Measurements from ENCODE around the gene ERBB4. TPM values are rescaled to one million over a fixed set of nuclear protein-coding genes. Genes with fewer than 3 reads are reported as not detected.
A peak's percentile ranks its signal among the peaks of the same experiment; 100 is the strongest.

Gene ERBB4
- total RNA-seq, 1 experiment from 2014 or later: 0.04 TPM

DNA sequence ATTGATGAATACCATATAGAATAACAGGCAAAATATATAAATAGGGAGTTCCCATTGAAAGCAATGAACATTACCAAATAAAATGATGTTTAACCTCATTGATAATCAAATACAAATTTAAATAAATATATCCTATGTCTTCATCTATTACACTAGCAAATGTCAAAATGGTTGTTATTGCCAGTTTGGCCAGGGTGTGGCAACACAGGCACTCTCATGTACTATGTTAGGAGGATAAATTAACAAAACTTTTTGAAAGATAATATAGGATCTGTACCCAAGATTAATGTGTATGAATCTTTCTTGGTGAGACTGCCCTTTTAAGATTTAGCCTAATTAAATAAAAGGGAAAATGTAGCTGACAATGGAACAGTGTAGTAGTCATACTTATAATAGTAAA, 659.3 kb downstream of the ERBB4 start:
- Histone ChIP-seq H4K91ac (ENCODE audit: insufficient read length, low read depth, low read length) (no peak overlapping the region), H2BK5ac (ENCODE audit: insufficient read length, low read length) (no peak overlapping the region), H3K4ac (ENCODE audit: low read depth, low read length) (no peak overlapping the region), H3K9me3 (ENCODE audit: control insufficient read depth, low read depth, low read length) (no peaks in the 10 kb centered on the region), H3K23me2 (ENCODE audit: insufficient read length, low read depth, low read length, poor library complexity, severe bottlenecking) (no peaks in the 10 kb centered on the region), H4K5ac (ENCODE audit: insufficient read length, low read depth, low read length) (no peak overlapping the region), H3T11ph (ENCODE audit: low read length) (no peak overlapping the region), H3K27me3 (ENCODE audit: insufficient read depth, low read length) (no peaks in the 10 kb centered on the region), H4K20me1 (ENCODE audit: control insufficient read depth, insufficient read depth, insufficient read length) (no peaks in the 10 kb centered on the region), H3K79me2 (ENCODE audit: insufficient read depth, low read length) (no peaks in the 10 kb centered on the region), H3K23ac (ENCODE audit: insufficient read length, low read depth, low read length) (no peak overlapping the region), H3K14ac (ENCODE audit: insufficient read depth, low read length) (no peak overlapping the region), H3K4me2 (ENCODE audit: insufficient read depth, insufficient read length, low read length) (no peak overlapping the region), H3K9ac (ENCODE audit: extremely low read depth, insufficient read length, low read length) (no peak overlapping the region), H2BK120ac (ENCODE audit: low read depth, low read length, poor library complexity, severe bottlenecking) (no peak overlapping the region), H3K79me1 (ENCODE audit: insufficient read depth, low read depth, low read length, poor library complexity, severe bottlenecking) (no peaks in the 10 kb centered on the region), H2BK20ac (ENCODE audit: low read depth, low read length, poor library complexity, severe bottlenecking) (no peak overlapping the region), H2BK15ac (ENCODE audit: low read depth, low read length) (no peak overlapping the region), H3K18ac (ENCODE audit: insufficient read length, low read depth, low read length) (no peak overlapping the region), H3K56ac (ENCODE audit: insufficient read length, low read depth, low read length) (no peak overlapping the region), H3K27ac (ENCODE audit: insufficient read length, low read depth, low read length) (no peak overlapping the region), H4K8ac (replicated peaks; ENCODE audit: insufficient read length, low read depth, low read length) (no peak overlapping the region), H2AFZ (ENCODE audit: low read length) (no peak overlapping the region), H2BK12ac (ENCODE audit: insufficient read length, low read depth, low read length) (no peak overlapping the region), H2AK5ac (ENCODE audit: insufficient read length, low read length) (no peak overlapping the region), H3K4me1 (ENCODE audit: insufficient read depth, low read length) (peaks cover 3% of the 10 kb centered on the region; the same call in 1 of the 2 replicates)
- TF ChIP-seq, protein P1, sequence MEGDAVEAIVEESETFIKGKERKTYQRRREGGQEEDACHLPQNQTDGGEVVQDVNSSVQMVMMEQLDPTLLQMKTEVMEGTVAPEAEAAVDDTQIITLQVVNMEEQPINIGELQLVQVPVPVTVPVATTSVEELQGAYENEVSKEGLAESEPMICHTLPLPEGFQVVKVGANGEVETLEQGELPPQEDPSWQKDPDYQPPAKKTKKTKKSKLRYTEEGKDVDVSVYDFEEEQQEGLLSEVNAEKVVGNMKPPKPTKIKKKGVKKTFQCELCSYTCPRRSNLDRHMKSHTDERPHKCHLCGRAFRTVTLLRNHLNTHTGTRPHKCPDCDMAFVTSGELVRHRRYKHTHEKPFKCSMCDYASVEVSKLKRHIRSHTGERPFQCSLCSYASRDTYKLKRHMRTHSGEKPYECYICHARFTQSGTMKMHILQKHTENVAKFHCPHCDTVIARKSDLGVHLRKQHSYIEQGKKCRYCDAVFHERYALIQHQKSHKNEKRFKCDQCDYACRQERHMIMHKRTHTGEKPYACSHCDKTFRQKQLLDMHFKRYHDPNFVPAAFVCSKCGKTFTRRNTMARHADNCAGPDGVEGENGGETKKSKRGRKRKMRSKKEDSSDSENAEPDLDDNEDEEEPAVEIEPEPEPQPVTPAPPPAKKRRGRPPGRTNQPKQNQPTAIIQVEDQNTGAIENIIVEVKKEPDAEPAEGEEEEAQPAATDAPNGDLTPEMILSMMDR (conservative IDR thresholded peaks at IDR 0.05): peak; percentile 54; the same call in 2 of the 3 replicates
- Mint-ChIP-seq H3K4me3 (no peak overlapping the region), H3K4me1 (peaks cover 8 to 9% of the 10 kb centered on the region in 2 experiments), H3K27ac (no peak overlapping the region), H3K36me3 (ENCODE audit: insufficient read depth in 1 of 3, low read depth in 3 of 3) (no peaks in the 10 kb centered on the region), H3K9me3 (no peaks in the 10 kb centered on the region), H3K27me3 (ENCODE audit: low read depth) (no peaks in the 10 kb centered on the region)
- DNase-seq: no peak

Measured in H9 (cell line).